Left ventricle myocardium inferior (tissue), 1 donor: ENCODE results near the gene BBLN. TPM values are rescaled to one million over a fixed set of nuclear protein-coding genes. Genes with fewer than 3 reads are reported as not detected.

Experiments used
- DNase-seq: peaks from one replicate; pipeline ENCODE4 v3.0.0-alpha.2; 2020
- H3K27ac ChIP-seq: fragments of 200-600 bp; replicated peaks from 2 replicates; pipeline ENCODE4 v1.8.0; 2021
- H3K27me3 ChIP-seq: fragments of 200-600 bp; 2 replicates; pipeline ENCODE4 v1.8.0; 2021; ENCODE audit warnings: low read depth
- H3K36me3 ChIP-seq: fragments of 200-600 bp; 2 replicates; pipeline ENCODE4 v1.8.0; 2021
- H3K4me1 ChIP-seq: fragments of 200-600 bp; 2 replicates; pipeline ENCODE4 v1.8.0; 2021
- H3K4me3 ChIP-seq: fragments of 200-600 bp; 2 replicates; pipeline ENCODE4 v1.8.0; 2021; ENCODE audit warnings: mild to moderate bottlenecking, moderate library complexity
- H3K9me3 ChIP-seq: fragments of 200-600 bp; replicated peaks from 2 replicates; pipeline ENCODE4 v1.8.0; 2021
- intact Hi-C: fragments of 100-400 bp; cut with micrococcal nuclease; formaldehyde crosslinking; loops from one replicate; pipeline ENCODE4 v1.11.0; 2022
- total RNA-seq: library from RNA; stranded (reverse); fragmentation: NEBNext Ultra II Directional; extraction: Animal tissue kit (Norgen Biotek cat#: 25700); gene quantifications from one replicate; pipeline ENCODE4 v1.2.1, GENCODE V29; 2021
- TF ChIP-seq, protein P1 (sequence below): fragments of 200-600 bp; IDR thresholded peaks from 2 replicates; pipeline ENCODE4 v1.8.0; 2021; ENCODE audit warnings: antibody characterized with exemption, mild to moderate bottlenecking, borderline replicate concordance
- donor health status: DM: no; HTN: yes; CAD: no; lungs with severe emphysema.

The BBLN gene
- total RNA-seq, 1 donor from 2014 or later = 52.5 TPM

DNA sequence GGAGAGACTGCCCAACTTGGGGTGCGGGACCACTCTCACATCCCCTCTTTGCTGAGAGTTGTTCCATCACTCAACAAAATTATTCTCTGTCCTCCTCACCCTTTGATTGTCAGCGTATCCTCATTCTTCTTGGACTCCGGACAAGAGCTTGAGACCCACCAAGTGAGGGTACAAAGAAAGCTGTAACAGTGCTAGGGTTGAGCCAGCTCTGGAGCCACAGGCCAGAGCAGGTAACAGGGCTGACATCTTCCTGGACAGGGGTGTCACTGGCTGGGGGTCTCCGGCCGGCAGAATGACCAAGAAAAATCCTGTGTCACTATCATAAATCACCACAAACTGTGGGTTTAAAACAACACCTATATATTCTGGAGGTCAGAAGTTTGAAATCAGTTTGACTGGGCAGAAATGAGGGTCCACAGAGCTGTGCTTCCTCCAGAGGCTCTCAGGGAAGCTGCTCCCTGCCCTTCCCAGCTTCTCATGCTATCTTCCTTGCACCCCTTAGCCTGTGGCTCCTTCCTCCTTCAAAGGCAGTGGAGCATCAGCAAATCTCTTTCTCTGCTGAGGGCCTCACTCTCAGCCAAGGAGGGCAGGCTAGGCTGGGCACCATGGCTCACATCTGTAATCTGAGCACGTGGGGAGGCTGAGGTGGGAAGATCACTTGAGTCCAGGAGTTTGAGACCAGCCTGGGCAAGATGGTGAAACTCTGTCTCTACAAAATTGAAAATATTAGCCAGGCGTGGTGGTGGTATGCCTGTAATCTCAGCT is 4.1 kb upstream of the BBLN start:
- H3K4me3 ChIP-seq = no peak overlapping the region
- DNase-seq = no peak
- TF ChIP-seq, protein P1, sequence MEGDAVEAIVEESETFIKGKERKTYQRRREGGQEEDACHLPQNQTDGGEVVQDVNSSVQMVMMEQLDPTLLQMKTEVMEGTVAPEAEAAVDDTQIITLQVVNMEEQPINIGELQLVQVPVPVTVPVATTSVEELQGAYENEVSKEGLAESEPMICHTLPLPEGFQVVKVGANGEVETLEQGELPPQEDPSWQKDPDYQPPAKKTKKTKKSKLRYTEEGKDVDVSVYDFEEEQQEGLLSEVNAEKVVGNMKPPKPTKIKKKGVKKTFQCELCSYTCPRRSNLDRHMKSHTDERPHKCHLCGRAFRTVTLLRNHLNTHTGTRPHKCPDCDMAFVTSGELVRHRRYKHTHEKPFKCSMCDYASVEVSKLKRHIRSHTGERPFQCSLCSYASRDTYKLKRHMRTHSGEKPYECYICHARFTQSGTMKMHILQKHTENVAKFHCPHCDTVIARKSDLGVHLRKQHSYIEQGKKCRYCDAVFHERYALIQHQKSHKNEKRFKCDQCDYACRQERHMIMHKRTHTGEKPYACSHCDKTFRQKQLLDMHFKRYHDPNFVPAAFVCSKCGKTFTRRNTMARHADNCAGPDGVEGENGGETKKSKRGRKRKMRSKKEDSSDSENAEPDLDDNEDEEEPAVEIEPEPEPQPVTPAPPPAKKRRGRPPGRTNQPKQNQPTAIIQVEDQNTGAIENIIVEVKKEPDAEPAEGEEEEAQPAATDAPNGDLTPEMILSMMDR = no peak
- intact Hi-C loops = no loop called here
- no peak overlapping the region for H3K27ac ChIP-seq
- peaks cover 16% of the 10 kb centered on the region for H3K4me1 ChIP-seq
- no peaks in the 10 kb centered on the region for H3K36me3 ChIP-seq
- H3K27me3 ChIP-seq = no peaks in the 10 kb centered on the region
- no peaks in the 10 kb centered on the region for H3K9me3 ChIP-seq

DNA sequence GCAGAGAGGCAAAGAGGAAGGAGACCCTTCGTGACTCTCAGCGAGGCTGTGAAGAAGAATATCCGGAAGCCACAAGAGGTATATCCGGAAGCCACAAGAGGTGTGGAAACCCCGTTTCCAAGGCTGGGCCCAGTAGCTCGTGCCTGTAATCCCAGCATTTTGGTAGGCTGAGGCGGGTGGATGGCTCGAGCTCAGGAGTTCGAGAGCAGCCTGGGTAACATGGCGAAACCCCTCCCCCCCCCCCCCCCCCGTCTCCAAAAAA is 612 bp upstream of the BBLN start:
- H3K27ac ChIP-seq = peak overlapping the region; percentile 85
- peaks cover 29% of the 10 kb centered on the region for H3K4me1 ChIP-seq
- intact Hi-C loops = no loop called here
- DNase-seq = no peak
- H3K27me3 ChIP-seq = no peaks in the 10 kb centered on the region
- no peaks in the 10 kb centered on the region for H3K9me3 ChIP-seq
- H3K36me3 ChIP-seq = peaks cover 20% of the 10 kb centered on the region
- TF ChIP-seq, protein P1 = no peak
- peak overlapping the region; percentile 85 for H3K4me3 ChIP-seq

DNA sequence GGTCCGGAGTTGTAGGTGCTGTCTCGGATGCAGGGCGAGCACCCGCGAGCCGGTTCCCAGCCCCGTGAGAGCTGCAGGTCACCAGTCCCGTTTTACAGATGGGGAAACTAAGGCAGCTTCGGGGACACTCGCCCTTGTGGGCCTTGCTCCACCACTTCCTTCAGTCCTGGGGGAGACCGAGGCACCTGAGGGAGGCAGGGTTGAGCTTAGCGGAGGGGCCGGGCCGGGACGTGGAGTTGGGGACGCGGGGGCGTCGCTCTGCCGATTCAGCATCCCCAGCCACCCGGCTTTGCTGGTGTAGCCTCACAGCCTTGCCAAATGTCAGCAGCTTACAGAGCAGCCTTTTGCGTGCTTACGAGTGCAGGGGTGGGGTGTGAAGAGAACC is 530 bp downstream of the BBLN start:
- Histone ChIP-seq H3K27ac (peak overlapping the region; percentile 85), H3K9me3 (no peaks in the 10 kb centered on the region), H3K4me3 (peak overlapping the region; percentile 85), H3K36me3 (peaks cover 30% of the 10 kb centered on the region), H3K4me1 (peaks cover 29% of the 10 kb centered on the region), H3K27me3 (no peaks in the 10 kb centered on the region)
- intact Hi-C loops = no loop called here
- TF ChIP-seq, protein P1 = no peak
- DNase-seq = no peak

DNA sequence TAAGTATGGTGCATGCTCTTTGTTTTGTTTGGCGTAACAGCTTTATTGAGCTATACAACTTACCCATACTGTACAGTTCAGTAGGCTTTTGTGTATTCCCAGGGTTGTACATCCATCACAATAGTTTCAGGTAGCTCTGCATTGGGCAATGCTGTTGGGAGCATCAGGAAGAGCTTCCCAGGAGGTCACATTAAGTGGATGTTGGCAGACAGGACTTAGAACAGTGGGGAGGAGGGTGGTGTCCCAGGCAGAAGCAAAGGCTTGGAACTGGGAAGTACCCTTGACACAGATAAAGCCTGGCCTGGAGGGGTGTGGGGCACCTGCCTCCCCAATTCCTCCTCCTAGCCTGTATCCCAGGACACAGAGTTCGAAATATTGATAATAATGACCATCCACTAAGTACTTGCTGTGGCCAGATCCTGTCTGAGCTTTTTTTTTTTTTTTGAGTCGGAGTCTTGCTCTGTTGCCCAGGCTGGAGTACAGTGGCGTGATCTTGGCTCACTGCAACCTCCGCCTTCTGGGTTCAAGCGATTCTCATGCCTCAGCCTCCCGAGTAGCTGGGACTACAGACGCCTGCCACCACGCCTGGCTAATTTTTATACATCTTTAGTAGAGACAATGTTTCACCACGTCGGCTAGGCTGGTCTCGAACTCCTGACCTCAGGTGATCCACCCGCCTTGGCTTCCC is 1.3 kb downstream of the BBLN start:
- H3K27me3 ChIP-seq = no peaks in the 10 kb centered on the region

DNA sequence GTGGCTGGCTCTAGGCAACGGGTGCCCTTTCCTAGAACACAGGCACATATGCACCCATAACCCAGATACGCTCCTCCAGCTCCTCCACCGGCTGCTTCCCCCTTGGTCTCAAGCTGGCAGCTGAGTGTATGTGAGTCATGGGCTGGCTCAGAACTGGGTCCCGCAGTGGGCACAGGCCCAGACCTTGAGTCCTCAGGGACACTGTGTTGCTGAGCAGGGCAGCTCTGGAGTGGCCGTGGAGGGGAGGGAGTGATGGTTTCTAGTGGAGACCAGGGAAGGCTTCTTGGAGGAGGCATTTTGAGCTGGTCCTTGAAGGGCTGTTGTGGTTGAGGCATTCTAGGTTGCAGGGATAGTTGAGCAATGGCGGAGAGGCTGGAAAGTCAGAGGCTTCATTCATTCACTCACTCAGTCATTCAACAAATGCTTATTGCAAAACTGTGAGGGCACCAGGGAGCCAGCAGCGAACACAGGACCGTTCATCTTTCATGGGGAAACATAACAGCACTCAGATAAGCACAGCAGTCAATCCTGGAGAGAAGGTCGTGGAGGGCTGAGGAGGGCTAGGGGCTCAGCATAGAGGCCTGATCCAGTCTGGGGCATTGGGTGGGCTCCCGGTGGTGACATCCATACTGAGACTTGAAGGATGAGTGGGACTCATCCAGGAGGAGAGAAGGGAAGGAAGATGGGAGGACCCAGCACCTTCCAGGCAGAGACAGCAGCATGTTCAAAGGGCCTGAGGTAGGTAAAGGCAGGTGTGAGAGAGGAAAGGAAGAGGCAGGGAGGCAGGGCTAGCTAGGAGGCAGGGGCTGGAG is 2.4 kb downstream of the BBLN start:
- peaks cover 48% of the 10 kb centered on the region for H3K36me3 ChIP-seq
- H3K27ac ChIP-seq = peak overlapping the region; percentile 38
- DNase-seq = peak; percentile 61

More for the DNA sequence above, 1.3 kb downstream of the BBLN start:
- H3K9me3 ChIP-seq = no peaks in the 10 kb centered on the region
- no peak overlapping the region for H3K27ac ChIP-seq
- no peak overlapping the region for H3K4me3 ChIP-seq
- peaks cover 29% of the 10 kb centered on the region for H3K4me1 ChIP-seq
- DNase-seq = no peak
- peaks cover 37% of the 10 kb centered on the region for H3K36me3 ChIP-seq
- TF ChIP-seq, protein P1 = no peak
- intact Hi-C loops = no loop called here

More for the DNA sequence above, 2.4 kb downstream of the BBLN start:
- H3K27me3 ChIP-seq = no peaks in the 10 kb centered on the region
- H3K4me3 ChIP-seq = no peak overlapping the region
- TF ChIP-seq, protein P1 = no peak
- no peaks in the 10 kb centered on the region for H3K9me3 ChIP-seq
- peaks cover 29% of the 10 kb centered on the region for H3K4me1 ChIP-seq
- intact Hi-C loops = no loop called here
